IMR-90 (cell line): ENCODE data around the gene CFAP161.
"Not testable (repeated sequence)": the region's sequence is repeated elsewhere in the genome, so short reads cannot be mapped to it uniquely, and the experiment has no call there.

ENCODE experiments used
- BHLHE40 ChIP-seq: fragments of 150-350 bp; IDR thresholded peaks from 2 replicates; pipeline ENCODE4 v1.6.1; 2016; ENCODE audit warnings: mild to moderate bottlenecking, low read depth, low read length
- CEBPB ChIP-seq: IDR thresholded peaks from 2 replicates; pipeline ENCODE4 v1.6.1; 2012; ENCODE audit warnings: low read depth, low read length, improper control_type of control experiment
- FOS ChIP-seq: fragments of 150-350 bp; IDR thresholded peaks from 2 replicates; pipeline ENCODE4 v1.6.1; 2016; ENCODE audit warnings: low read depth, low read length
- MAFK ChIP-seq: IDR thresholded peaks from 2 replicates; pipeline ENCODE4 v1.6.1; 2012; ENCODE audit warnings: low read depth, low read length, improper control_type of control experiment
- MAZ ChIP-seq: IDR thresholded peaks from 2 replicates; pipeline ENCODE4 v1.6.1; 2012; ENCODE audit warnings: low read depth, mild to moderate bottlenecking, low read length, improper control_type of control experiment, moderate library complexity, borderline replicate concordance
- MXI1 ChIP-seq: IDR thresholded peaks from 2 replicates; pipeline ENCODE4 v1.6.1; 2012; ENCODE audit warnings: low read depth, mild to moderate bottlenecking, low read length, moderate library complexity, borderline replicate concordance
- POLR2A ChIP-seq: IDR thresholded peaks from 2 replicates; pipeline ENCODE4 v1.6.1; 2012; ENCODE audit warnings: mild to moderate bottlenecking, low read depth, low read length
- RAD21 ChIP-seq: IDR thresholded peaks from 2 replicates; pipeline ENCODE4 v1.6.1; 2012; ENCODE audit warnings: low read length, improper control_type of control experiment
- RCOR1 ChIP-seq: IDR thresholded peaks from 2 replicates; pipeline ENCODE4 v1.6.1; 2012; ENCODE audit warnings: mild to moderate bottlenecking, low read length, improper control_type of control experiment; ENCODE audit not compliant: insufficient replicate concordance
- RFX5 ChIP-seq: IDR thresholded peaks from 2 replicates; pipeline ENCODE4 v1.8.0; 2012; ENCODE audit warnings: low read depth, mild to moderate bottlenecking, low read length, moderate library complexity
- SMC3 ChIP-seq: fragments of 150-350 bp; IDR thresholded peaks from 2 replicates; pipeline ENCODE4 v1.6.1; 2016; ENCODE audit warnings: low read depth, mild to moderate bottlenecking, antibody characterized with exemption, low read length, moderate library complexity
- TF ChIP-seq, protein P1 (sequence below): conservative IDR thresholded peaks from 2 replicates; pipeline ENCODE4 v1.5.1; 2012; ENCODE audit warnings: mild to moderate bottlenecking, low read depth, low read length, improper control_type of control experiment
- TF ChIP-seq, protein P2 (sequence below): fragments of 150-350 bp; IDR thresholded peaks from 2 replicates; pipeline ENCODE4 v1.6.1; 2017; ENCODE audit warnings: mild to moderate bottlenecking, antibody characterized with exemption, low read length, low read depth

DNA sequence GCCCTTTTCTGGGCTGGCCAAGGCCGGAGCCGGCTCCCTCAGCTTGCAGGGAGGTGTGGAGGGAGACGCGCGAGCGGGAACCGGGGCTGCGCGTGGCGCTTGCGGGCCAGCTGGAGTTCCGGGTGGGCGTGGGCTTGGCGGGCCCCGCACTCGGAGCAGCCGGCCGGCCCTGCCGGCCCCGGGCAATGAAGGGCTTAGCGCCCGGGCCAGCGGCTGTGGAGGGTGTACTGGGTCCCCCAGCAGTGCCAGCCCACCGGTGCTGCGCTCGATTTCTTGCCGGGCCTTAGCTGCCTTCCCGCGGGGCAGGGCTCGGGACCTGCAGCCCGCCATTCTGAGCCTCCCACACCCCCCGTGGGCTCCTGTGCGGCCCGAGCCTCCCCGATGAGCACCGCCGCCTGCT, 24.5 kb downstream of the CFAP161 start:
- TF ChIP-seq, protein P1, sequence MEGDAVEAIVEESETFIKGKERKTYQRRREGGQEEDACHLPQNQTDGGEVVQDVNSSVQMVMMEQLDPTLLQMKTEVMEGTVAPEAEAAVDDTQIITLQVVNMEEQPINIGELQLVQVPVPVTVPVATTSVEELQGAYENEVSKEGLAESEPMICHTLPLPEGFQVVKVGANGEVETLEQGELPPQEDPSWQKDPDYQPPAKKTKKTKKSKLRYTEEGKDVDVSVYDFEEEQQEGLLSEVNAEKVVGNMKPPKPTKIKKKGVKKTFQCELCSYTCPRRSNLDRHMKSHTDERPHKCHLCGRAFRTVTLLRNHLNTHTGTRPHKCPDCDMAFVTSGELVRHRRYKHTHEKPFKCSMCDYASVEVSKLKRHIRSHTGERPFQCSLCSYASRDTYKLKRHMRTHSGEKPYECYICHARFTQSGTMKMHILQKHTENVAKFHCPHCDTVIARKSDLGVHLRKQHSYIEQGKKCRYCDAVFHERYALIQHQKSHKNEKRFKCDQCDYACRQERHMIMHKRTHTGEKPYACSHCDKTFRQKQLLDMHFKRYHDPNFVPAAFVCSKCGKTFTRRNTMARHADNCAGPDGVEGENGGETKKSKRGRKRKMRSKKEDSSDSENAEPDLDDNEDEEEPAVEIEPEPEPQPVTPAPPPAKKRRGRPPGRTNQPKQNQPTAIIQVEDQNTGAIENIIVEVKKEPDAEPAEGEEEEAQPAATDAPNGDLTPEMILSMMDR, result not testable (repeated sequence)
- TF ChIP-seq RFX5, FOS, POLR2A, MXI1, RAD21, MAZ, CEBPB, SMC3, MAFK, RCOR1, BHLHE40: not testable (repeated sequence)
- TF ChIP-seq, protein P2, sequence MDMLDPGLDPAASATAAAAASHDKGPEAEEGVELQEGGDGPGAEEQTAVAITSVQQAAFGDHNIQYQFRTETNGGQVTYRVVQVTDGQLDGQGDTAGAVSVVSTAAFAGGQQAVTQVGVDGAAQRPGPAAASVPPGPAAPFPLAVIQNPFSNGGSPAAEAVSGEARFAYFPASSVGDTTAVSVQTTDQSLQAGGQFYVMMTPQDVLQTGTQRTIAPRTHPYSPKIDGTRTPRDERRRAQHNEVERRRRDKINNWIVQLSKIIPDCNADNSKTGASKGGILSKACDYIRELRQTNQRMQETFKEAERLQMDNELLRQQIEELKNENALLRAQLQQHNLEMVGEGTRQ, result not testable (repeated sequence)
